Measurements from ENCODE around the gene AHDC1.

Gene AHDC1

GRCh38 chr1:27615346-27616192 lies 11.6 kb upstream of the AHDC1 start:
- in situ Hi-C loops (cut with HindIII; ENCODE audit: low sequenced_read_pairs): no loop called here

- in situ Hi-C loops (cut with HindIII; ENCODE audit: low sequenced_read_pairs): no loop called here
Measured at GRCh38 chr1:27614625-27615344, 10.8 kb upstream of the AHDC1 start.

- in situ Hi-C loops (cut with HindIII; ENCODE audit: low sequenced_read_pairs): no loop called here
Measured at GRCh38 chr1:27614043-27614624, 10.2 kb upstream of the AHDC1 start.

- in situ Hi-C loops (cut with HindIII; ENCODE audit: low sequenced_read_pairs): no loop called here
Measured at GRCh38 chr1:27612718-27613117, 8.8 kb upstream of the AHDC1 start.

GRCh38 chr1:27611450-27611849 lies 7.5 kb upstream of the AHDC1 start:
- in situ Hi-C loops (cut with HindIII; ENCODE audit: low sequenced_read_pairs): no loop called here

GRCh38 chr1:27609618-27610240 lies 5.8 kb upstream of the AHDC1 start:
- in situ Hi-C loops (cut with HindIII; ENCODE audit: low sequenced_read_pairs): no loop called here

GRCh38 chr1:27609210-27609555 lies 5.2 kb upstream of the AHDC1 start:
- in situ Hi-C loops (cut with HindIII; ENCODE audit: low sequenced_read_pairs): no loop called here

- in situ Hi-C loops (cut with HindIII; ENCODE audit: low sequenced_read_pairs): no loop called here
Measured at GRCh38 chr1:27607239-27607804, 3.4 kb upstream of the AHDC1 start.

- in situ Hi-C loops (cut with HindIII; ENCODE audit: low sequenced_read_pairs): no loop called here
Measured at GRCh38 chr1:27606708-27607238, 2.8 kb upstream of the AHDC1 start.

- in situ Hi-C loops (cut with HindIII; ENCODE audit: low sequenced_read_pairs): no loop called here
Measured at GRCh38 chr1:27605796-27606707, 2.1 kb upstream of the AHDC1 start.

- in situ Hi-C loops (cut with HindIII; ENCODE audit: low sequenced_read_pairs): no loop called here
Measured at GRCh38 chr1:27605300-27605766, 1.4 kb upstream of the AHDC1 start.

- in situ Hi-C loops (cut with HindIII; ENCODE audit: low sequenced_read_pairs): no loop called here
Measured at GRCh38 chr1:27604579-27605299, 795 bp upstream of the AHDC1 start.

- in situ Hi-C loops (cut with HindIII; ENCODE audit: low sequenced_read_pairs): no loop called here
Measured at GRCh38 chr1:27603309-27603680, 649 bp downstream of the AHDC1 start.

- in situ Hi-C loops (cut with HindIII; ENCODE audit: low sequenced_read_pairs): no loop called here
Measured at GRCh38 chr1:27602462-27603308, 1.3 kb downstream of the AHDC1 start.

GRCh38 chr1:27601771-27602461 lies 2.0 kb downstream of the AHDC1 start:
- in situ Hi-C loops (cut with HindIII; ENCODE audit: low sequenced_read_pairs): no loop called here

GRCh38 chr1:27601321-27601770 lies 2.6 kb downstream of the AHDC1 start:
- in situ Hi-C loops (cut with HindIII; ENCODE audit: low sequenced_read_pairs): no loop called here

GRCh38 chr1:27600498-27601175 lies 3.3 kb downstream of the AHDC1 start:
- in situ Hi-C loops (cut with HindIII; ENCODE audit: low sequenced_read_pairs): no loop called here

Measured in DLD1 (cell line).